KMS-11 (cell line): ENCODE data around the gene THYN1.
"Not testable (repeated sequence)": the region's sequence is repeated elsewhere in the genome, so short reads cannot be mapped to it uniquely, and the experiment has no call there.

Experiments used
- H2AFZ ChIP-seq: fragments of 200-600 bp; sonication (generic); 2 replicates; pipeline ENCODE4 v1.6.1; 2016; ENCODE audit warnings: antibody characterized with exemption, mixed run types, low read depth
- H3K27ac ChIP-seq: fragments of 200-600 bp; sonication (generic); 2 replicates; pipeline ENCODE4 v1.6.1; 2016; ENCODE audit warnings: mild to moderate bottlenecking, mixed run types
- H3K27me3 ChIP-seq: fragments of 200-600 bp; sonication (generic); 2 replicates; pipeline ENCODE4 v1.6.1; 2017; ENCODE audit warnings: mild to moderate bottlenecking, low read depth, mixed run types, moderate library complexity; ENCODE audit not compliant: insufficient read depth
- H3K36me3 ChIP-seq: fragments of 200-600 bp; sonication (generic); 2 replicates; pipeline ENCODE4 v1.6.1; 2017; ENCODE audit warnings: mild to moderate bottlenecking, mixed run types; ENCODE audit not compliant: insufficient read depth
- H3K4me1 ChIP-seq: fragments of 200-600 bp; sonication (generic); 2 replicates; pipeline ENCODE4 v1.6.1; 2016; ENCODE audit warnings: mild to moderate bottlenecking, low read depth, mixed run types; ENCODE audit not compliant: poor library complexity, severe bottlenecking
- H3K4me2 ChIP-seq: fragments of 200-600 bp; sonication (generic); 2 replicates; pipeline ENCODE4 v1.7.0; 2016; ENCODE audit warnings: mild to moderate bottlenecking, mixed run types
- H3K4me3 ChIP-seq: fragments of 200-600 bp; sonication (generic); IDR thresholded peaks from 2 replicates; pipeline ENCODE4 v1.6.1; 2017; ENCODE audit warnings: low read depth, low read length, mixed read lengths; ENCODE audit not compliant: insufficient read depth
- H3K79me2 ChIP-seq: fragments of 200-600 bp; sonication (generic); 2 replicates; pipeline ENCODE4 v1.6.1; 2016; ENCODE audit warnings: low read depth, mixed run types; ENCODE audit not compliant: insufficient read depth
- H3K9ac ChIP-seq: fragments of 200-600 bp; sonication (generic); 2 replicates; pipeline ENCODE4 v1.6.1; 2016; ENCODE audit warnings: mild to moderate bottlenecking, mixed run types
- H4K20me1 ChIP-seq: fragments of 200-600 bp; sonication (generic); 2 replicates; pipeline ENCODE4 v1.6.1; 2016; ENCODE audit warnings: mild to moderate bottlenecking, mixed run types; ENCODE audit not compliant: insufficient read depth
- CTCF ChIP-seq: fragments of 200-600 bp; sonication (generic); conservative IDR thresholded peaks from 2 replicates; pipeline ENCODE4 v1.6.1; 2017; ENCODE audit warnings: low read depth, mild to moderate bottlenecking, antibody characterized with exemption, low read length, moderate library complexity, mixed read lengths

THYN1 gene

DNA sequence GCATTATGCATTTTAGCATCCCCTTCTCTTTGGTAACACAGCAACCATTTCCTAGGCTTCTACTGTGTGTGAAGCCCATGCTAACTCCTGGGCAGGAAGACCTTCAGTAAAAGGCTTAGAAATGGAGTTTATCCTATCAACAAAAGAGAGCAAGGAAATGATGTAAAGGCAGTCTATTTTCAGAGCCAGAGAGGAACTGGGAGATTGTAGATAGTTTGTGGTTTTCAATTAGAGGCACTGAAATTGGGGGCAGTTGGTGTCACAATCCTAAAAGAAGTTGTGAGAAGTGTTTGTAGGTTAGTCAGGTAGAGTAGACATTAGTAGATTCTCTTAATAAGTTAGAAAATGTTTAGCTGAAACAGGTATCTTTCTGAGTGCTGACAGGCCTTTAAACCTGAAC is 7.4 kb upstream of the THYN1 start:
- Histone ChIP-seq H3K4me3 (no peak overlapping the region), H3K27ac (no peak overlapping the region), H2AFZ (no peak overlapping the region), H3K27me3 (no peaks in the 10 kb centered on the region), H3K4me1 (peaks cover 9% of the 10 kb centered on the region), H3K79me2 (no peaks in the 10 kb centered on the region), H4K20me1 (no peaks in the 10 kb centered on the region), H3K9ac (no peak overlapping the region), H3K4me2 (no peak overlapping the region), H3K36me3 (no peaks in the 10 kb centered on the region)
- no peak for TF ChIP-seq CTCF

- Histone ChIP-seq H3K4me1 (peaks cover 16% of the 10 kb centered on the region), H3K27ac (no peak overlapping the region), H3K79me2 (no peaks in the 10 kb centered on the region), H3K4me2 (no peak overlapping the region), H2AFZ (no peak overlapping the region), H4K20me1 (no peaks in the 10 kb centered on the region), H3K9ac (no peak overlapping the region), H3K27me3 (no peaks in the 10 kb centered on the region), H3K4me3 (no peak overlapping the region), H3K36me3 (no peaks in the 10 kb centered on the region)
- no peak for TF ChIP-seq CTCF
These were observed 5.4 kb upstream of the THYN1 start for GRCh38 chr11:134258577-134258976.

GRCh38 chr11:134257101-134257500 is 3.9 kb upstream of the THYN1 start:
- Histone ChIP-seq H3K36me3 (no peaks in the 10 kb centered on the region), H3K4me3 (no peak overlapping the region), H3K79me2 (no peaks in the 10 kb centered on the region), H3K9ac (no peak overlapping the region), H3K4me2 (no peak overlapping the region), H2AFZ (no peak overlapping the region), H3K4me1 (peaks cover 16% of the 10 kb centered on the region), H3K27ac (no peak overlapping the region), H4K20me1 (no peaks in the 10 kb centered on the region), H3K27me3 (no peaks in the 10 kb centered on the region)
- no peak for TF ChIP-seq CTCF

- not testable (repeated sequence) for H3K4me3 ChIP-seq, H3K27ac ChIP-seq, H2AFZ ChIP-seq, H3K79me2 ChIP-seq, H3K9ac ChIP-seq, H3K4me2 ChIP-seq, H3K27me3 ChIP-seq, H4K20me1 ChIP-seq, H3K36me3 ChIP-seq, H3K4me1 ChIP-seq
These were observed 2.0 kb upstream of the THYN1 start for GRCh38 chr11:134255184-134255561.

DNA sequence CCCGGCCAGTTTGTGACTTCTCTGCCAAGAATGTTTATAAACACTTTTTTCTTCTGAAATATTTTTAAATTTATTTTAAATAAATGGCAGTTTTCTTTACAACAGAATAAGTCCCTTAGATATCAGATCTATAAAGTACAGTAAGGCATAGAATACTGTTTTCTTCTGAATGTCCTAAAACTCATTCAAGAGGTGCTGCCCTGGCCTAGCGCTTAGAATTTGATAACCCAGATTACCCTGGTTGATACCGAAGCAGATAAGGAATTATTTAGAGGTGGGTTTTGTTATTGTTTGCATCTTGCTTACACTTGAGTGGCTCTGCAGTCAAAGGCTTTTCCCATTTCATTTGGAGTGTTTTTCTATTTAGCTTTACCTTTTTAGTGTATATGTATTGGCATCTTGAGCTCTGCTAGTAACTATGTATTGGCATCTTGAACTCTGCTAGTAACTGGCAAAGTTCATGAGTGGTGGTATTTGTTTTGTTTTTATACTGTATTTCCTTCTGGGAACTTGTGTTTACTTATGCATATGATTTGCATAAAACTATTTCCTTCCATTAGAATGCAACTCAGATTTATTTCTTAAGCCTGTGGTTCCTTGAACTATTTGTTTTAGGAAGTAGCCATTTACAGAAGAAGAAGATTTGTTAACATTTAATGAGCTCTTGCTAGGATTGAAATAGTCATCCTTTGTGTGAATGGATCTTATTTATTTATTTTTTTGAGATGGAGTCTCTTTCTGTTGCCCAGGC is 1.5 kb upstream of the THYN1 start:
- TF ChIP-seq CTCF, result no peak
- Histone ChIP-seq H3K9ac (no peak overlapping the region), H3K4me3 (no peak overlapping the region), H2AFZ (no peak overlapping the region), H4K20me1 (no peaks in the 10 kb centered on the region), H3K4me2 (peak overlapping the region; percentile 61), H3K27me3 (no peaks in the 10 kb centered on the region), H3K79me2 (no peaks in the 10 kb centered on the region), H3K4me1 (peaks cover 7% of the 10 kb centered on the region), H3K36me3 (no peaks in the 10 kb centered on the region), H3K27ac (no peak overlapping the region)
